ENCODE results near the gene DAPK1. TPM values are rescaled to one million over a fixed set of nuclear protein-coding genes. Genes with fewer than 3 reads are reported as not detected.
A peak's percentile ranks its signal among the peaks of the same experiment; 100 is the strongest.

DAPK1 gene
- total and polyA plus RNA-seq, 2 experiments from 2014 or later, result 44.4 to 62.3 TPM

GRCh38 chr9:87708546-87708945 lies 210.9 kb downstream of the DAPK1 start:
- WGBS (ENCODE audit: low lambda C conversion rate, missing lambda C conversion rate), result 91% methylated on average over 5 of the region's 5 CpGs
- no peaks in the 10 kb centered on the region for H4K20me1 ChIP-seq (ENCODE audit: insufficient read depth, poor library complexity, severe bottlenecking)
- DNase-seq (ENCODE audit: low spot score), result no peak

GRCh38 chr9:87708986-87709728 lies 211.5 kb downstream of the DAPK1 start:
- TF ChIP-seq EZH2 (IDR thresholded peaks at IDR 0.05; ENCODE audit: borderline replicate concordance), result no peak
- no peak for TF ChIP-seq EZH2phosphoT487 (IDR thresholded peaks at IDR 0.05; ENCODE audit: low read depth, severe bottlenecking, unreplicated experiment)
- TF ChIP-seq CTCF (IDR thresholded peaks at IDR 0.05; ENCODE audit: poor library complexity), result no peak

More at GRCh38 chr9:87708546-87708945, 210.9 kb downstream of the DAPK1 start:
- Histone ChIP-seq H3K36me3 (replicated peaks; ENCODE audit: insufficient read depth, low read depth) (no peaks in the 10 kb centered on the region), H3K4me3 (no peak overlapping the region), H3K9me2 (replicated peaks; ENCODE audit: insufficient read depth) (no peaks in the 10 kb centered on the region), H2AFZ (no peak overlapping the region), H3K4me1 (ENCODE audit: insufficient read depth) (peaks cover 34% of the 10 kb centered on the region), H3K9me3 (ENCODE audit: low read depth) (no peaks in the 10 kb centered on the region), H3K27ac (no peak overlapping the region), H3K79me2 (no peaks in the 10 kb centered on the region), H3K4me2 (no peak overlapping the region), H3K27me3 (no peaks in the 10 kb centered on the region)
- TF ChIP-seq CTCF (IDR thresholded peaks at IDR 0.05; ENCODE audit: poor library complexity) (no peak), EZH2phosphoT487 (IDR thresholded peaks at IDR 0.05; ENCODE audit: low read depth, severe bottlenecking, unreplicated experiment) (no peak), EZH2 (IDR thresholded peaks at IDR 0.05; ENCODE audit: borderline replicate concordance) (no peak)

GRCh38 chr9:87710443-87710842 lies 212.8 kb downstream of the DAPK1 start:
- Histone ChIP-seq H3K4me3 (no peak overlapping the region), H3K36me3 (replicated peaks; ENCODE audit: insufficient read depth, low read depth) (no peaks in the 10 kb centered on the region), H3K27me3 (no peaks in the 10 kb centered on the region), H3K4me1 (ENCODE audit: insufficient read depth) (peaks cover 45% of the 10 kb centered on the region), H2AFZ (no peak overlapping the region), H3K79me2 (no peaks in the 10 kb centered on the region), H3K27ac (peak overlapping the region; percentile 89), H3K4me2 (no peak overlapping the region), H3K9me2 (replicated peaks; ENCODE audit: insufficient read depth) (no peaks in the 10 kb centered on the region), H4K20me1 (ENCODE audit: insufficient read depth, poor library complexity, severe bottlenecking) (no peaks in the 10 kb centered on the region), H3K9me3 (ENCODE audit: low read depth) (no peaks in the 10 kb centered on the region)
- TF ChIP-seq EZH2 (IDR thresholded peaks at IDR 0.05; ENCODE audit: borderline replicate concordance), result no peak
- 33% methylated on average over 5 of the region's 5 CpGs for WGBS (ENCODE audit: low lambda C conversion rate, missing lambda C conversion rate)
- DNase-seq (ENCODE audit: low spot score), result peak; percentile 52

More at GRCh38 chr9:87708986-87709728, 211.5 kb downstream of the DAPK1 start:
- Histone ChIP-seq H3K79me2 (no peaks in the 10 kb centered on the region), H3K27ac (no peak overlapping the region), H3K27me3 (no peaks in the 10 kb centered on the region), H4K20me1 (ENCODE audit: insufficient read depth, poor library complexity, severe bottlenecking) (no peaks in the 10 kb centered on the region), H3K4me2 (no peak overlapping the region), H3K9me2 (replicated peaks; ENCODE audit: insufficient read depth) (no peaks in the 10 kb centered on the region), H2AFZ (no peak overlapping the region), H3K4me1 (ENCODE audit: insufficient read depth) (peaks cover 37% of the 10 kb centered on the region), H3K4me3 (no peak overlapping the region), H3K9me3 (ENCODE audit: low read depth) (no peaks in the 10 kb centered on the region), H3K36me3 (replicated peaks; ENCODE audit: insufficient read depth, low read depth) (no peaks in the 10 kb centered on the region)
- WGBS (ENCODE audit: low lambda C conversion rate, missing lambda C conversion rate), result 92% methylated on average over 7 of the region's 7 CpGs
- no peak for DNase-seq (ENCODE audit: low spot score)
